Smooth muscle cell (in vitro differentiated cells): ENCODE data around the gene S100A7A. TPM values are rescaled to one million over a fixed set of nuclear protein-coding genes. Genes with fewer than 3 reads are reported as not detected.

Source experiments
- DNase-seq: peaks from one replicate; lab custom pipeline; 2025; ENCODE audit not compliant: unreplicated experiment; lab: John Stamatoyannopoulos, UW
- H2AFZ ChIP-seq: fragments of 200-600 bp; sonication (generic); 2 replicates; pipeline ENCODE4 v1.6.0; 2016; ENCODE audit warnings: antibody characterized with exemption, low read depth, mild to moderate bottlenecking
- H3F3A ChIP-seq: fragments of 200-600 bp; sonication (generic); 2 replicates; pipeline ENCODE4 v1.6.0; 2017; ENCODE audit warnings: antibody characterized with exemption, low read depth
- H3K27ac ChIP-seq: fragments of 200-600 bp; sonication (generic); 2 replicates; pipeline ENCODE4 v1.5.1; 2016; ENCODE audit warnings: low read depth, mild to moderate bottlenecking
- H3K27me3 ChIP-seq: fragments of 200-600 bp; sonication (generic); 2 replicates; pipeline ENCODE4 v1.6.1; 2016; ENCODE audit warnings: low read depth, mild to moderate bottlenecking
- H3K36me3 ChIP-seq: fragments of 200-600 bp; sonication (generic); 2 replicates; pipeline ENCODE4 v1.5.1; 2016; ENCODE audit warnings: low read depth
- H3K4me1 ChIP-seq: fragments of 200-600 bp; sonication (generic); 2 replicates; pipeline ENCODE4 v1.5.1; 2016; ENCODE audit warnings: low read depth
- H3K4me2 ChIP-seq: fragments of 200-600 bp; sonication (generic); 2 replicates; pipeline ENCODE4 v1.6.0; 2016; ENCODE audit warnings: mild to moderate bottlenecking
- H3K4me3 ChIP-seq: fragments of 200-600 bp; sonication (generic); 2 replicates; pipeline ENCODE4 v1.5.1; 2016; ENCODE audit warnings: mild to moderate bottlenecking
- H3K79me2 ChIP-seq: fragments of 200-600 bp; sonication (generic); 2 replicates; pipeline ENCODE4 v1.6.0; 2016; ENCODE audit warnings: low read depth, mild to moderate bottlenecking
- H3K9ac ChIP-seq: fragments of 200-600 bp; sonication (generic); 2 replicates; pipeline ENCODE4 v1.6.0; 2016; ENCODE audit warnings: low read depth
- H3K9me3 ChIP-seq: fragments of 200-600 bp; sonication (generic); replicated peaks from 2 replicates; pipeline ENCODE4 v1.5.1; 2016; ENCODE audit warnings: low read depth
- H4K20me1 ChIP-seq: fragments of 200-600 bp; sonication (generic); 2 replicates; pipeline ENCODE4 v1.6.0; 2016; ENCODE audit warnings: low read depth
- CTCF ChIP-seq: fragments of 200-600 bp; sonication (generic); IDR thresholded peaks from 2 replicates; pipeline ENCODE4 v1.5.1; 2017; ENCODE audit warnings: borderline replicate concordance, mild to moderate bottlenecking, antibody characterized with exemption; ENCODE audit not compliant: insufficient read depth, poor library complexity, severe bottlenecking
- WGBS: methylation state at CpG from one replicate; pipeline ENCODE4 v1.1.7; 2016; ENCODE audit warnings: low lambda C conversion rate; 5-methylcytosine and 5-hydroxymethylcytosine counted together
- polyA plus RNA-seq: library from polyadenylated mRNA; unstranded; fragments of >200 nt; fragmentation: Nextera tagmentation; extraction: Ambion mirVana; gene quantifications from 2 replicates; pipeline ENCODE4 v1.2.1, GENCODE V29; 2016
- total RNA-seq: library from RNA; depleted of rRNA; stranded (reverse); fragments of >200 nt; gene quantifications from 2 replicates; pipeline ENCODE4 v1.2.3, GENCODE V29; 2014

S100A7A gene
- total and polyA plus RNA-seq, 2 experiments from 2014 or later = not detected

- WGBS = 81% methylated on average over 1 of the region's 1 CpG
- no peaks in the 10 kb centered on the region for H3K79me2 ChIP-seq
Measured at GRCh38 chr1:153371231-153371630, 45.1 kb upstream of the S100A7A start.

GRCh38 chr1:153372571-153372970 lies 43.7 kb upstream of the S100A7A start:
- H2AFZ ChIP-seq = no peak overlapping the region
- no peak overlapping the region for H3K4me2 ChIP-seq
- no peak for TF ChIP-seq CTCF
- H3K4me1 ChIP-seq = no peaks in the 10 kb centered on the region
- H3K4me3 ChIP-seq = no peak overlapping the region
- H3K27me3 ChIP-seq = no peaks in the 10 kb centered on the region
- no peaks in the 10 kb centered on the region for H3K79me2 ChIP-seq
- WGBS = 84% methylated on average over 2 of the region's 2 CpGs
- no peaks in the 10 kb centered on the region for H3F3A ChIP-seq
- no peak overlapping the region for H3K27ac ChIP-seq
- no peaks in the 10 kb centered on the region for H4K20me1 ChIP-seq
- DNase-seq = no peak
- no peaks in the 10 kb centered on the region for H3K9me3 ChIP-seq
- no peaks in the 10 kb centered on the region for H3K36me3 ChIP-seq
- no peak overlapping the region for H3K9ac ChIP-seq

More at GRCh38 chr1:153371231-153371630, 45.1 kb upstream of the S100A7A start:
- no peak overlapping the region for H3K4me3 ChIP-seq
- no peak overlapping the region for H2AFZ ChIP-seq
- H3K4me1 ChIP-seq = no peaks in the 10 kb centered on the region
- DNase-seq = no peak
- no peak overlapping the region for H3K4me2 ChIP-seq
- no peak overlapping the region for H3K27ac ChIP-seq
- no peaks in the 10 kb centered on the region for H3F3A ChIP-seq
- H3K9ac ChIP-seq = no peak overlapping the region
- H4K20me1 ChIP-seq = no peaks in the 10 kb centered on the region
- H3K9me3 ChIP-seq = no peaks in the 10 kb centered on the region
- no peaks in the 10 kb centered on the region for H3K27me3 ChIP-seq
- H3K36me3 ChIP-seq = no peaks in the 10 kb centered on the region
- TF ChIP-seq CTCF = no peak

DNA sequence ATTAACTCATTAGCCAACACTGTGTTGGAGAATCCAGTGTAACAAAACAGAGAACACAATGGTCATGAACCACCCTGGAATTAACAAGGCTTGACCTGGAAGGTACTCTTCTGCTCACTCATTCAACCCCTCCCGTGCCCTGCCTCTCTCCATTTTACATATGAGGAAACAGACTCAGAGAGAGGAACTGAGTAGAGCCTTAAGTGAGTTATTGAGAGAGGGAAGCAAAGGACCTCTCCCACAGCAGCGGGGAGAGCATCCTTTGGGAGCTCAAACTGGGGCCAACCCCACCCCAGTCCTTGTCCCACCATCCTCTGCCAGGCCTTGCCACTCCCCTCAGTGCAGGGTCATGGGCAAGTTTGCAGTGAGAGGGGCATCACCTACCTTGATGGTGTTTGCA lies 42.2 kb upstream of the S100A7A start:
- H3K4me3 ChIP-seq = no peak overlapping the region
- WGBS = 82% methylated on average over 2 of the region's 2 CpGs
- no peaks in the 10 kb centered on the region for H3K9me3 ChIP-seq

More for the DNA sequence above, 42.2 kb upstream of the S100A7A start:
- no peaks in the 10 kb centered on the region for H4K20me1 ChIP-seq
- H3K4me1 ChIP-seq = no peaks in the 10 kb centered on the region
- H3K79me2 ChIP-seq = no peaks in the 10 kb centered on the region
- H3K9ac ChIP-seq = no peak overlapping the region
- no peaks in the 10 kb centered on the region for H3K36me3 ChIP-seq
- H2AFZ ChIP-seq = no peak overlapping the region
- H3K27me3 ChIP-seq = no peaks in the 10 kb centered on the region
- H3K4me2 ChIP-seq = no peak overlapping the region
- no peak for DNase-seq
- no peak overlapping the region for H3K27ac ChIP-seq
- TF ChIP-seq CTCF = no peak
- H3F3A ChIP-seq = no peaks in the 10 kb centered on the region
